Measurements from ENCODE around the gene NOD2.
A peak's percentile ranks its signal among the peaks of the same experiment; 100 is the strongest.

The NOD2 gene

DNA sequence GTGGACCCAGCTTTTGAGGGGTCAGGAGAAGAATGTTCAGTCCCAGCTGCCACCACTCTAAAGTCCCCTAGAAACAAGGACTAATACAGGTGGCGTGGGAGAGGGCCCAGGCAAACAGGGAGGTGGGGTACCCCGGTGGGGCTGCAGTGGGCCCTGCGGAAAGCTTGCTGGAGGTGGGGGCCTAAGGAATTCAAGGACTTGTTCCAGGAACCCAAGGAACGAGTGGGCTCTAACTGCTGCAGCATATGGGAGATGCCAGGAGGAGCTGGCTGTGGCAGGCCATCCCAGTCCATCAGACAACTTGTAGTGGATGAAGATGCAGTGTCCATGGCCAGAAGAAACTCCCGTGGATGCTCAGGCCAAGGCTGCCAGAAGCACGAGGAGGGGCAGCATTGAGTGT lies 22.9 kb upstream of the NOD2 start:
- no peak for DNase-seq (ENCODE audit: low spot score)

DNA sequence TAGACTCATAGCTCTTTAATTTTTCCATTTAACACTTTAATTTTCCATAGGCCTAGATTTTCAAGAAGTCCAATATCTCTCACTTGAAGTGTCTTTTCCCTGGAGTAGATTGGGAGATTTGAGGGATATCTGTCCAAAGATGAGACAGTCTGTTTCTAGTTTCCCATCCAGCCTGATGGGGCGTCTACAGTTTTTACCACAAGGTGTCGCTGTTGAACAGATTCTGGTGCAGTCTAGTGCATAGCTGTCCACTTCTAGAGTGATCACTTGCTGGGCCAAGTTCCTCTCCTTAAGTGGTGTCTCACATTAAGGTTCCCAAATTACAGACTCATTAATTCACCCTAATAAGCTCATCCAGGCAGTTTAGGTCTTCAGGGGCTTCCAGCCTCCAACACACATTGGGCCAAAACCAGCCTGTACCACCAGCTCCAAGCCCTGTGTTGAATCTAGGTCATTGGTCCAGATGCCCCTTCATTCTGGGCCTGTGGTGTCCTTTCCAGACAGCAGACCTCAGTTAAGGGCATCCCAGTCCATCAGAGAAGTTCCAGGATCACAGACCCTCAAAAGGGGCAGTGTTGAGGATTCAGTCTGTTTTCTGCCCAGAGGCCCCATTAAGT lies 21.7 kb upstream of the NOD2 start:
- DNase-seq (ENCODE audit: low spot score) = no peak

GRCh38 chr16:50673496-50674275 lies 19.7 kb upstream of the NOD2 start:
- no peak for DNase-seq (ENCODE audit: low spot score)

- no peak for DNase-seq (ENCODE audit: low spot score)
Measured at GRCh38 chr16:50674831-50675230, 18.6 kb upstream of the NOD2 start.

DNA sequence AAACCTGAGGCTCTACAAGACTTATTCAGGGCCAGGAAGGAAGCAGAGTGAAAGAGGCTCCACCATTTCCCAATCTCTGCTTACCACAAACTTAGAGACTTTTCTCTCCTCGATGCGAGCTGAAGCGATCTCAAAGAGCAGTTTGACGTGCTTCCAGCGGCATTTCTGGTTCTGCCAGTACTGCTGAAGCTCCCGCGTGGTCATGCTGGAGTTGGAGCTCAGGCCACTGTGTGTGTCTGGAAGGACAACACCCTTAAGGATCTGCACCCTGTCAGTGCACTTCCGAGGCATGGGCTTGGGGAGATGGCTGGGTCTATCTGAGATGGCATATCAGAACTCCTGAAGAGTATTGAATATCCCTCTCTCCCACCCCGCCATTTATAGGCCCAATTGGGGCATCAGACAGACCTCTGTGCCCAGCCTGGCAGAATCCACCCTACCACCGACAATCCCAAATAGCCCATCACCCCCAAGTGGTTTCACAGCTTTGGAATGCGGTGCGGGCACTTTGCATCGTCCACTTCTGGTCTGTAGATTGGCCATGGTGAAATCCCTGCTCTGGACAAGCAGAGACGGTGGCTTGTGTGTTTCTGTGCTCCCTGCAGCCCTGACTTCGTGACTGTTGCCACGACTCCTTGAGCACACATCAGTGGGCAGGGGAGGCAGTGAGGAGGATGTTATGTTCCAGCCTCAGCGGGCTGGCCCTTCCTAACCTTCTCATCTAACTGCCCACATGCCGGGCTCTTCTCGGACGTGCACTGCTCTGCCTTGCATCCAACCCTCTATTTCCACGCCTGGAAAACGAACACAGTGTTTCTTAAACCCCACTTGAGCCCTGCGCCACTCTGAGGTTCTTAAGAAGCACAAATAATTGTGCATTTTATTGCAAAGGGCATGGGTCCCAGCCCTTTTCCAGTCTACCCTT lies 17.5 kb upstream of the NOD2 start:
- DNase-seq (ENCODE audit: low spot score) = no peak

DNA sequence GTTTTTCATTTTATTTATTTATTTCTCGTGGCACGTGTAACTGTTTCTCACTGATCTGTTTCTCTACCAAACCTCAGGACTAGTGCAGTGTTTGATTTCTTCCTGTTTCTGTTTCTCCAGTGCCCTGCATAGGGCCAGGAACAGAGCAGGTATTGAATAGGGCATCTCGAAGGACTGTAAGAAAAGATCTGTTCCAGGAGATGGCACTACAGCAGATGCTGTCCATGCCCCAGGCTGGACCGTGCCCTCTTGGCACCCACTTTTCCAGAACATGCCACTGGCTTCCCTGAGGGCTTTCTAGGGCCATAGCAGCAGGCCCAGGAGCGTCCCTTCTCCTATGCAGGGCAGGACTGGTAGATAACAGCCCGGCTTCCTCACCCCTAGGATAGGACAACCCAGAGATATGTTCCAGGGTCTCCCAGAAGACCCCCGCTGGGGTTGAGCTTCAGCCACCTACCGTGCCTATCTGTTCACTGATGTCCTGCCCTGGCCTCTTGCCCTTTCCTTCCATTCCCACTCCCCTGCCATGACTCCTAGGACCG lies 16.7 kb upstream of the NOD2 start:
- no peak for DNase-seq (ENCODE audit: low spot score)

DNA sequence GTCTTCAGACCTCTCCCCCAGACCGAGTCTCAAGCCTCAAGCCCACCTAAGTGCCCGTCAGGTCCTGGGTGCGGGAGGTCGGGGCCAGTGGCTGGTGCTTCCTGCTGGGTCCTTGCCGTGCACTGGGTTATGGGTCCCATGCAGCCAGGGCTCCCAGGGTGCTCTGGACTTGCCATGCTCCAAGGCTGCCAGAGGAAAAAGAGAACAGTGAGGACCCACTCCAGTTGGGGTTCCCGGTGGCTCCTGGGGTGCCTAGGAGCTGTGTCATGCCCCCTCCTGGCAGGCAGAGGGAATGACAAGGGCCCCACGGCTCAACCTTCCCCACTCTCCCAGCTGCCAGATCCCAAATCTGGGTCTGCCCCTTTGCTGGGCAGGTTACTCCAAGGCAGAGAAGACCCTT lies 16.1 kb upstream of the NOD2 start:
- no peak for DNase-seq (ENCODE audit: low spot score)

GRCh38 chr16:50678531-50678930 lies 14.9 kb upstream of the NOD2 start:
- DNase-seq (ENCODE audit: low spot score) = no peak

GRCh38 chr16:50679266-50679665 lies 14.1 kb upstream of the NOD2 start:
- no peak for DNase-seq (ENCODE audit: low spot score)

DNA sequence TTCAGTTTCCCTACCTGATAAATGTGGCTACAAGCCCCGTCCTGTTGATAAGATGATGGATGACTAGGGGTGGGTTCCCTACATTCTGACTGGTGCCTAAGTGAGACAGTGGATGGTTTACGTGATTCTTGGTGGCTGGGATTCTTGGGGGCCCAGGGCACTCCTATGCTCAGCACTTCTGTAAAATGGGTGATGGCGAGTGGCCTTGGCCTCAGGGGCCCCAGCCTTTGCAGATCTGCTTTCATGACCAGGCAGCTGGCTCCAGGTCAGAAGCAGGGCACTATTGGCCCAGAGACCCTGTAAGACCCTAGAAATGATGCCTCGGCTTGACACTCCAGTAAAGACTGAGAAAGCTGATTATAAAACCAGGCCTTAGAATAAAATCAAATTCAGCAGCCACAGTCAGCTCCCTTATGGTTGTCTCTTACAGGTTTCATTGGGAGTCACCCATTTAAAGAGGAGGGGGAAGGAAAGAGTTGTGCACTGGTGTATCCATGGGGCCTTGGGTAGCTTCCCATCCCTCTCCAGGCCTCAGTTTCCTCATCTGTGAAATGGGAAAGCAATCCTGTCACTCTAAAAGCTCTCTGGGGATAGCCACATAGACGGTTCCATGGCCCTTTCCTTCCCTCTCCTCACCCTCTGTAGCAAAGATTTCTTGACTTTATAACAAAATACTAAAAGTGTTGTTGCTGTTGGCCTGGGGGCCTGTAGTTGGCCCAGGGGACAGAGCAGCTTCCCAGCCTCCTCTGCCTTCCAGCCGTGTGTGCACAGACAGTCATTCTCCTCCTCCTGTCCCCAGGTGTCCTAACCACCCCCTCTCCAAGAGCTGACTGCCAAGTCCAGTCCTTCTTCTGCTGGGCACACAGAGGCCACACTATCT lies 13.5 kb upstream of the NOD2 start:
- DNase-seq (ENCODE audit: low spot score) = no peak

GRCh38 chr16:50680556-50680893 lies 12.9 kb upstream of the NOD2 start:
- DNase-seq (ENCODE audit: low spot score) = no peak

DNA sequence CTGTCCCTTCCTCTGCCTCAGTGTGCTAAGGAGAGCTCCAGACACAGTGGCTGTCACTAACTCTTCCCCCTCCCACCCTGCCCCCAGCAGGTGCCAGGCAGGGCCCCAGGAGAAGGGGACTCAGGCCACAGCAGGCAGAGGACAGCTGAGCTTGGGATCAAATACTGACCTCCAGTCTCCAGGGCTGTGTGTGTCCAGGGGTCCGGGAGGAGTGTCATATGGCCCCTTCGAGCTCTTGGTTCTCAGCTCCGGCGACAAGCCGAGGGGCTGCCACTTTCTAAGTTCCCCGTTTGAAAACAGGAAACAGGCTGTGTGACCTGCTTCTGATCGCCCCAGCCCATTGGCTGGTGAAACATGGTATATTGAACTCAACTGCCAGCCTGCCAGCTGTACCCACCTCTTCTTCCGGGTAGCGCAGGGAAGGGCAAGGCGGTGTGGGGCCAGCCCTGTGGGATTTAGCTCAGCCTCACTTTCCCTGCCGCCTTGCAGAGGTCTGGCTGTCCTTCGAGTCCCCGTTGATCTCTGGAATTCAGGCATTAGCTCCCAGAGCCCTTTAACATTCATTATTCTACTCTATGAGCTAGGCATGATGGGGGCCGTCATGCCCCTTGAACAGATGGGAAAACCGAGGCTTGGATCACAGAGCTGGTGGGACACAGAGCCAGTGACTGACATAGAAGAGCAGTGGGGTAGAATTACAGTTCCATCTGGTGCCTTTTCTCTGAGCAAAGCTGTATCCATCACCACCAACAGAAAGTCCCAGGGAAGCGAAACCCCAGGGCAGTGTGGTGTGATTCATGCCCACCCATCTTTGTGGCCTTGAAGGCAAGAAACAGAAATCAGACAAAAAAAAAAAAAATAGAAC lies 12.2 kb upstream of the NOD2 start, which contains the start of gene SNX20:
Gene SNX20 (minus strand): TSS at position 292 of the 865 bp plus-strand sequence. CDS start 3,786 bp downstream, outside the sequence.
- peak; percentile 25 for DNase-seq (ENCODE audit: low spot score)

- peak; percentile 42 for DNase-seq (ENCODE audit: low spot score)
Measured at GRCh38 chr16:50683689-50684374, 9.6 kb upstream of the NOD2 start.

DNA sequence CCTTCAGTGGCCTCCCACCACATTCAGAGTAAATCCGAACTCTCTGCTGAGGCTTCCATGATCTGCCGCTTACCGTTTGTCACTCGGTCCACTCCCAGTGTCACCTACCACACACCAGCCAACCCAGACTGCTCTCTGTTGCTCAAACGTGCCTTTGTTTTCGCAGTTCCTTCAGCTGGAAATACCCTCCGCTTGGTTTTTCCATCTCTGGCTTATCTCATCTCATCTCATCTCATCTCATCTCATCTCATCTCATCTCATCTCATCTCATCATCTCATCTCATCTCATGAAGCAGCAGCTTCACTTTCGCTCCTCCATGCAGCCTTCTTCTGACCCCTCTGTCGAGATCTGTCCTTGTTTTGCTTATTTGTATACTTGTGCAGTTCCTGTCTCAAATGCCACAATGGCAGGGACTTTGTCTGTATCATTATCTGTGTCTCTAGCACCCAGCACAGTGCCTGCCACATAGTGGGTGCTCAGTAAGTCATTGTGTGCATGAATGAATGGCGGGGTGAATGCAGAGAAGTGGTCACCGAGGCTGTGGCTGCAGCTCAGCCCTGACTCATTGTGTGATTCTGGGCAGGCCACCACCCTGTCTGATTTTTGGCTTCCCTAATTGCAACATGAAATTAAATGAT lies 8.5 kb upstream of the NOD2 start:
- DNase-seq (ENCODE audit: low spot score) = no peak

DNA sequence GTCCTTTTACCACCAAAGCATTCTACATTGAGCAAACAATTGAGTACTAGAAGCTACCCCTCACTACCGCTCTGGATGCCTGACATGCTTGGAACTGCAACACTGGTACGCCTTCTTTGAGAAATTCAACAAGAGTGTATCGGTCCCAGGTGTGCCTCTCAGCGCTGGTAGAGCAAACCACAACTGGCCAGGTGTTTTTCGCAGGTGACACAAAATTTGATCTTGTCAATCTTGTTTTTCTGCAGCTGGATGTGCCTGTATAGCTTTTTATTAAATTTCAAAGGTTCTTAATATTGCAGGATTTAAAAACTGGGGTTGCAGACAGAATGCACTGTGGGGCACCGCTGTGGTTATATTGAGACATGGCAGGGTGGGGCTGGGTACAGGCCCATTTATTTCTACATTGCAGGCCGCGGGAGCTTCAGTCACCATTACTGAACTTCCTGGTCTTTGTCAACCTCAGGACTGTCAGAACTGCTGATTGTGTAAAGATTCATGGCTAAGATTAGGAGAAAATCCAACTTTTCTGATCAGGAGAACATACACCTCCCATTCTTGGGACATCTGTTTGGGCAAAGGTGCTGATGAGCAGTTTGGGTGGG lies 7.8 kb upstream of the NOD2 start:
- no peak for DNase-seq (ENCODE audit: low spot score)

DNA sequence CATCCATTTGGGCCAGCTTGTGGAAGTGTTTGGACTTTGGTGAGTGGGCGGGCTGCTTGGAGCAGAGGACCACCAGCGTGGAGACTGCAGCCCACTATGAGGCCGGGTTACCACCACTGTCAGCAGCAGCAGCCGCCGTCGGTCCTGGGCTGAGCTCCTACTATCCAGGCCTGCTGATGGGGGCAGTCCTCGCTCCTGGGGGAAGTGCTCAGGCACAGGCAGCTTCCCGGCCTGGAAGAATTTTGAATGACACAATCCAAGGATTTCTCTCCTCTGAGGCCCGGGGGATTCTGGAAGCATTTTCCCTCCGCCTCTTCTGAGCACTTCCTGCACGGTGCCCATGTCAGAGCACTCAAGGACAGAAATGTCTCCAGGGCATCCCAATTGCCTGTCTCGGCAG lies 5.3 kb upstream of the NOD2 start:
- DNase-seq (ENCODE audit: low spot score) = no peak

- no peak for DNase-seq (ENCODE audit: low spot score)
Measured at GRCh38 chr16:50688867-50689266, 4.5 kb upstream of the NOD2 start.

GRCh38 chr16:50690177-50690576 lies 3.2 kb upstream of the NOD2 start:
- no peak for DNase-seq (ENCODE audit: low spot score)

DNA sequence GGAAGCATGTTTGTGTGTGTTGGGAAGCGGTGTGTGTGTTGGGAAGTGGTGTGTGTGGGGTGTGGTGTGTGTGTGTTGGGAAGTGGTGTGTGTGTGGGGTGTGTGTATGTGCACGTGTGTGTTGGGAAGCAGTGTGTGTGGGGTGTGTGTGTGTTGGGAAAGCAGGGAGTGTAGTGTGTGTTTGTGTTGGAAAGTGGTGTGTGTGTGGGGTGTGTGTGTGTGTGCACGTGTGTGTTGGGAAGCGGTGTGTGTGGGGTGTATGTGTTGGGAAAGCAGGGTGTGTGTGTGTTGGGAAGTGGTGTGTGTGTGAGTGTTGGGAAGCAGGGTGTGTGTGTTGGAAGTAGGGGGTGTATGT lies 785 bp upstream of the NOD2 start:
- no peak for DNase-seq (ENCODE audit: low spot score)
